HepG2 (cell line): Measurements from ENCODE around the gene CCDC148. TPM values are rescaled to one million over a fixed set of nuclear protein-coding genes. Genes with fewer than 3 reads are reported as not detected.
A peak's percentile ranks its signal among the peaks of the same experiment; 100 is the strongest.

Experiments
- ATAC-seq: fragments of 200-7000 bp; cut with Tn5 transposase; 3 replicates; pipeline ENCODE4 v1.9.1; 2020; ENCODE audit warnings: mild to moderate bottlenecking, moderate library complexity
- BruUV-seq: library from RNA; stranded (reverse); fragments of 400-500 nt; replicated peaks from 2 replicates; lab custom pipeline; 2021; lab: Mats Ljungman, UMichigan
- CTCF ChIA-PET: fragments of 300-600 bp; formaldehyde crosslinking; extraction: SDS; loops from one replicate; lab custom pipeline; 2021; ENCODE audit warnings: low total read pairs, inconsistent platforms, low intra/inter-chr PET ratio; lab: Yijun Ruan, JAX
- POLR2A ChIA-PET: fragments of 350-600 bp; sonication (Branson Sonifier 250); formaldehyde crosslinking; loops from one replicate; lab custom pipeline; 2020; ENCODE audit warnings: antibody characterized with exemption, inconsistent platforms; lab: Yijun Ruan, JAX
- DNase-seq: peaks from one replicate; pipeline ENCODE4 v3.0.0-alpha.2; 2015; ENCODE audit warnings: low spot score
- FAIRE-seq: peaks from 3 replicates; lab custom pipeline; 2011; peaks lifted over from hg19 to GRCh38; lab: Jason Lieb, UNC
- H2AFZ ChIP-seq: one replicate; pipeline ENCODE4 v1.6.1; 2011; ENCODE audit warnings: low read length, inconsistent platforms
- H3K27ac ChIP-seq: fragments of 300-600 bp; 3 replicates; pipeline ENCODE4 v1.8.0; 2011; ENCODE audit warnings: mixed run types, mild to moderate bottlenecking, mixed read lengths, low read length, inconsistent platforms; ENCODE audit not compliant: insufficient read depth; ENCODE audit errors: extremely low read length
- H3K27me3 ChIP-seq, 2 experiments: fragments of 200-600 bp in 1 of 2; 2 replicates in 1 of 2; 3 replicates in 1 of 2; pipeline versions ENCODE4 v1.6.0 to v1.8.0; 2011; ENCODE audit warnings: low read length in 2 of 2, mild to moderate bottlenecking in 2 of 2, moderate library complexity in 2 of 2, inconsistent platforms in 1 of 2; ENCODE audit not compliant: insufficient read depth in 2 of 2, control insufficient read depth in 1 of 2
- H3K36me3 ChIP-seq, 2 experiments: fragments of 200-600 bp in 1 of 2; replicated peaks in 1 of 2; 2 replicates in 1 of 2; 3 replicates in 1 of 2; pipeline versions ENCODE4 v1.5.1 to v1.8.0; 2011; ENCODE audit warnings: low read length in 2 of 2, inconsistent platforms in 1 of 2; ENCODE audit not compliant: insufficient read depth in 2 of 2, control insufficient read depth in 1 of 2
- H3K4me1 ChIP-seq: 2 replicates; pipeline ENCODE4 v1.5.1; 2012; ENCODE audit warnings: low read length, inconsistent platforms; ENCODE audit not compliant: insufficient read depth
- H3K4me2 ChIP-seq: 2 replicates; pipeline ENCODE4 v1.6.0; 2011; ENCODE audit warnings: low read depth, low read length, inconsistent platforms
- H3K4me3 ChIP-seq, 3 experiments: fragments of 200-600 bp in 1 of 3; sonication (generic), shearing (Covaris generic) in 1 of 3; replicated peaks in 1 of 3; 2 replicates each; pipeline ENCODE4 v1.5.1; 2011 to 2016; ENCODE audit warnings: low read length in 3 of 3, inconsistent platforms in 2 of 3, low read depth in 2 of 3, mild to moderate bottlenecking in 2 of 3, control low read depth in 1 of 3, mixed read lengths in 1 of 3; ENCODE audit not compliant: insufficient read depth in 1 of 3
- H3K79me2 ChIP-seq: one replicate; pipeline ENCODE4 v1.6.1; 2011; ENCODE audit warnings: low read length, inconsistent platforms; ENCODE audit not compliant: insufficient read depth
- H3K9ac ChIP-seq: 2 replicates; pipeline ENCODE4 v1.6.0; 2011; ENCODE audit warnings: mild to moderate bottlenecking, low read depth, low read length, inconsistent platforms; ENCODE audit not compliant: insufficient read depth
- H3K9me3 ChIP-seq: 2 replicates; pipeline ENCODE4 v1.5.1; 2012; ENCODE audit warnings: mild to moderate bottlenecking, low read length
- H4K20me1 ChIP-seq: 2 replicates; pipeline ENCODE4 v1.6.0; 2011; ENCODE audit warnings: inconsistent platforms, mild to moderate bottlenecking, low read length, moderate library complexity; ENCODE audit not compliant: insufficient read depth
- EHMT2 ChIP-seq: fragments of 200-600 bp; sonication (generic); IDR thresholded peaks from 2 replicates; pipeline ENCODE4 v1.7.0; 2017; ENCODE audit warnings: antibody characterized with exemption, low read depth, low read length, borderline replicate concordance
- IKZF1 ChIP-seq: fragments of 450-650 bp; IDR thresholded peaks from 2 replicates; pipeline ENCODE4 v1.7.1; 2016
- RFX3 ChIP-seq: IDR thresholded peaks from 2 replicates; pipeline ENCODE4 v1.6.1; 2016; ENCODE audit warnings: missing biosample characterization, missing genetic modification reagents
- SETDB1 ChIP-seq: sonication (generic); formaldehyde crosslinking; IDR thresholded peaks from 2 replicates; pipeline ENCODE4 v1.5.1; 2020; ENCODE audit warnings: missing genetic modification reagents, mild to moderate bottlenecking, borderline replicate concordance
- TAF15 ChIP-seq: fragments of 200-400 bp; formaldehyde crosslinking; IDR thresholded peaks from one replicate; pipeline ENCODE4 v1.6.1; 2018; ENCODE audit warnings: mild to moderate bottlenecking, low read depth, low read length; ENCODE audit not compliant: poor library complexity, severe bottlenecking
- TFDP1 ChIP-seq: IDR thresholded peaks from 2 replicates; pipeline ENCODE4 v1.6.1; 2016; ENCODE audit warnings: missing compliant biosample characterization, missing genetic modification reagents, borderline replicate concordance
- USF2 ChIP-seq, 2 experiments: sonication (generic) in 1 of 2; formaldehyde crosslinking in 1 of 2; IDR thresholded peaks; 2 replicates each; pipeline versions ENCODE4 v1.5.1 to v1.6.1; 2011 to 2020; ENCODE audit warnings: borderline replicate concordance in 1 of 2, low read depth in 1 of 2, low read length in 1 of 2, mild to moderate bottlenecking in 1 of 2, missing genetic modification reagents in 1 of 2, moderate library complexity in 1 of 2
- ZC3H4 ChIP-seq: sonication (generic); formaldehyde crosslinking; IDR thresholded peaks from 2 replicates; pipeline ENCODE4 v1.4.0; 2020; ENCODE audit warnings: missing genetic modification reagents, borderline replicate concordance
- ZFP91 ChIP-seq: sonication (generic); formaldehyde crosslinking; IDR thresholded peaks from 2 replicates; pipeline ENCODE4 v1.9.0; 2022; ENCODE audit warnings: missing genetic modification reagents, mild to moderate bottlenecking, borderline replicate concordance
- ZNF230 ChIP-seq: sonication (generic); formaldehyde crosslinking; IDR thresholded peaks from 2 replicates; pipeline ENCODE4 v1.4.0; 2020; ENCODE audit warnings: mild to moderate bottlenecking, missing genetic modification reagents
- ZNF337 ChIP-seq: sonication (generic); formaldehyde crosslinking; IDR thresholded peaks from 2 replicates; pipeline ENCODE4 v1.5.1; 2020; ENCODE audit warnings: missing genetic modification reagents, low read depth, mild to moderate bottlenecking, borderline replicate concordance
- ZNF577 ChIP-seq: sonication (generic); formaldehyde crosslinking; IDR thresholded peaks from 2 replicates; pipeline ENCODE4 v1.4.0; 2020; ENCODE audit warnings: mild to moderate bottlenecking, low read depth, missing genetic modification reagents, borderline replicate concordance
- ZNF7 ChIP-seq: IDR thresholded peaks from 2 replicates; pipeline ENCODE4 v1.6.1; 2016; ENCODE audit warnings: missing biosample characterization, missing genetic modification reagents
- ZNF850 ChIP-seq: sonication (generic); formaldehyde crosslinking; conservative IDR thresholded peaks from 2 replicates; pipeline ENCODE4 v1.9.0; 2021; ENCODE audit warnings: mild to moderate bottlenecking, missing genetic modification reagents
- WGBS: methylation state at CpG from one replicate; pipeline ENCODE4 v1.1.6; 2017; ENCODE audit warnings: low lambda C conversion rate; 5-methylcytosine and 5-hydroxymethylcytosine counted together
- in situ Hi-C: cut with HindIII; loops from 2 replicates; pipeline ENCODE4 v1.10.0; 2017; ENCODE audit warnings: low pct_unique_long_range_greater_than_20kb; ENCODE audit not compliant: extremely low pct_ligation_motif_present
- intact Hi-C: fragments of 100-400 bp; cut with micrococcal nuclease; formaldehyde crosslinking; loops from one replicate; pipeline ENCODE4 v1.10.0; 2022; ENCODE audit not compliant: unreplicated experiment
- polyA plus RNA-seq, 8 experiments: library from polyadenylated mRNA; depleted of rRNA in 3 of 8; stranded (reverse) in 7 of 8; unstranded in 1 of 8; fragments of >200 nt; fragmentation: Illumina TruSeq in 4 of 8; extraction: Trizol in 4 of 8; gene quantifications; 2 replicates each; pipeline versions ENCODE4 v1.2.1 to v1.2.3, GENCODE V29; 2011 to 2016; ENCODE audit warnings: low read depth in 4 of 8, missing spikeins in 1 of 8, mixed read lengths in 1 of 8; ENCODE audit not compliant: insufficient read depth in 1 of 8
- total RNA-seq, 5 experiments: library from RNA; depleted of rRNA; stranded (reverse); fragments of >200 nt; fragmentation: Illumina TruSeq; extraction: Trizol; gene quantifications; 2 replicates each; pipeline ENCODE4 v1.2.3, GENCODE V29; 2016; ENCODE audit warnings: low read depth in 1 of 5

The CCDC148 gene
- total and polyA plus RNA-seq, 2 of the 13 experiments (the other 11 are each of a cell fraction or from before 2014, with no cell fraction given) = 0.30 to 0.49 TPM

GRCh38 chr2:158413581-158413980 lies 43.0 kb downstream of the CCDC148 start:
- POLR2A ChIA-PET = no interaction called here
- Histone ChIP-seq H3K4me2 (no peak overlapping the region), H3K79me2 (no peaks in the 10 kb centered on the region), H3K4me1 (peaks cover 10% of the 10 kb centered on the region), H3K36me3 (no peaks in the 10 kb centered on the region)
- CTCF ChIA-PET = no interaction called here
- TF ChIP-seq ZNF577 (CRISPR knock-in tag) (no peak), ZNF850 (CRISPR knock-in tag) (no peak), SETDB1 (CRISPR knock-in tag) (no peak), TFDP1 (CRISPR knock-in tag) (no peak)
- TF ChIP-seq, all 625 proteins: peak for 0
- FAIRE-seq (no peak), DNase-seq (no peak), ATAC-seq (no peak)
- in situ Hi-C loops = no loop called here
- Histone ChIP-seq H3K27me3 (no peaks in the 10 kb centered on the region), H3K27ac (no peak overlapping the region), H2AFZ (no peak overlapping the region), H3K4me3 (no peak overlapping the region), H3K9me3 (0 out of 2 replicates have a peak, but pooled peaks cover 6% of the 10 kb centered on the region), H4K20me1 (no peaks in the 10 kb centered on the region), H3K9ac (no peak overlapping the region)
- no TSS peak for BruUV-seq
- WGBS = 17% methylated on average over 2 of the region's 2 CpGs
- intact Hi-C loops = no loop called here

- no peak overlapping the region for H3K9ac ChIP-seq
- DNase-seq (peak; percentile 50), ATAC-seq (no peak), FAIRE-seq (no peak)
- WGBS = 0% methylated on average over 3 of the region's 3 CpGs
- in situ Hi-C loops (no loop called here), intact Hi-C loops (no loop called here)
- no peak overlapping the region for H2AFZ ChIP-seq
- ChIA-PET CTCF (no interaction called here), POLR2A (no interaction called here)
- no peaks in the 10 kb centered on the region for H3K27me3 ChIP-seq
- no TSS peak for BruUV-seq
- no peaks in the 10 kb centered on the region for H3K36me3 ChIP-seq
- H3K9me3 ChIP-seq = 0 out of 2 replicates have a peak, but pooled peaks cover 6% of the 10 kb centered on the region
- no peak overlapping the region for H3K27ac ChIP-seq
- H3K4me3 ChIP-seq = no peak overlapping the region
- peaks cover 10% of the 10 kb centered on the region for H3K4me1 ChIP-seq
- H3K4me2 ChIP-seq = no peak overlapping the region
- no peaks in the 10 kb centered on the region for H3K79me2 ChIP-seq
- H4K20me1 ChIP-seq = no peaks in the 10 kb centered on the region
- TF ChIP-seq USF2 (IDR thresholded peaks at IDR 0.05; ENCODE audit: low read depth, low read length) (no peak), USF2 (CRISPR knock-in tag; IDR thresholded peaks at IDR 0.05; ENCODE audit: borderline replicate concordance) (no peak), ZC3H4 (no peak), ZNF7 (CRISPR knock-in tag) (no peak), RFX3 (CRISPR knock-in tag) (no peak), TAF15 (no peak), ZFP91 (no peak), ZNF337 (no peak), IKZF1 (no peak), ZNF230 (CRISPR knock-in tag) (no peak), EHMT2 (no peak)
Observed at GRCh38 chr2:158412206-158412605, 44.3 kb downstream of the CCDC148 start.
